Osteoblast (primary cell): ENCODE data around the gene ADGRG4. TPM values are rescaled to one million over a fixed set of nuclear protein-coding genes. Genes with fewer than 3 reads are reported as not detected.

Experiments used
- DNase-seq: peaks from one replicate; pipeline ENCODE4 v3.0.0; 2011; ENCODE audit warnings: low spot score, mixed read lengths; ENCODE audit not compliant: insufficient read length; ENCODE audit errors: missing footprints
- H2AFZ ChIP-seq: 2 replicates; pipeline ENCODE4 v1.6.0; 2011; ENCODE audit warnings: mild to moderate bottlenecking, low read length
- H3K27ac ChIP-seq: 2 replicates; pipeline ENCODE4 v1.5.1; 2011; ENCODE audit warnings: mild to moderate bottlenecking, low read depth, low read length, moderate library complexity
- H3K27me3 ChIP-seq: 2 replicates; pipeline ENCODE4 v1.6.0; 2012; ENCODE audit warnings: mild to moderate bottlenecking, control low read depth, inconsistent platforms, low read length, moderate library complexity; ENCODE audit not compliant: insufficient read depth
- H3K36me3 ChIP-seq: 2 replicates; pipeline ENCODE4 v1.5.1; 2011; ENCODE audit warnings: mild to moderate bottlenecking, low read length, control low read depth, moderate library complexity; ENCODE audit not compliant: insufficient read depth
- H3K4me1 ChIP-seq: 2 replicates; pipeline ENCODE4 v1.5.1; 2011; ENCODE audit warnings: mild to moderate bottlenecking, low read length, control low read depth, moderate library complexity; ENCODE audit not compliant: insufficient read depth
- H3K4me2 ChIP-seq: 2 replicates; pipeline ENCODE4 v1.6.0; 2011; ENCODE audit warnings: mild to moderate bottlenecking, low read length; ENCODE audit not compliant: insufficient read depth
- H3K4me3 ChIP-seq: fragments of 200-600 bp; sonication (generic); 3 replicates; pipeline ENCODE4 v1.5.1; 2012; ENCODE audit warnings: mild to moderate bottlenecking, low read length, inconsistent platforms; ENCODE audit not compliant: insufficient read depth
- H3K79me2 ChIP-seq: 2 replicates; pipeline ENCODE4 v1.6.0; 2012; ENCODE audit warnings: mild to moderate bottlenecking, low read length, control low read depth, inconsistent platforms; ENCODE audit not compliant: insufficient read depth
- H3K9me3 ChIP-seq: 2 replicates; pipeline ENCODE4 v1.5.1; 2011; ENCODE audit warnings: low read depth, low read length, control low read depth
- H4K20me1 ChIP-seq: 2 replicates; pipeline ENCODE4 v1.6.0; 2012; ENCODE audit warnings: mild to moderate bottlenecking, low read length, control low read depth; ENCODE audit not compliant: insufficient read depth
- total RNA-seq: library from RNA; depleted of rRNA; stranded (reverse); fragments of >200 nt; gene quantifications from 2 replicates; pipeline ENCODE4 v1.2.3, GENCODE V29; 2012
- TF ChIP-seq, protein P1 (sequence below): IDR thresholded peaks from 2 replicates; pipeline ENCODE4 v1.5.1; 2011; ENCODE audit warnings: mild to moderate bottlenecking, low read depth, low read length, moderate library complexity; ENCODE audit errors: extremely low read depth

ADGRG4 gene
- total RNA-seq, 1 donor: not detected

DNA sequence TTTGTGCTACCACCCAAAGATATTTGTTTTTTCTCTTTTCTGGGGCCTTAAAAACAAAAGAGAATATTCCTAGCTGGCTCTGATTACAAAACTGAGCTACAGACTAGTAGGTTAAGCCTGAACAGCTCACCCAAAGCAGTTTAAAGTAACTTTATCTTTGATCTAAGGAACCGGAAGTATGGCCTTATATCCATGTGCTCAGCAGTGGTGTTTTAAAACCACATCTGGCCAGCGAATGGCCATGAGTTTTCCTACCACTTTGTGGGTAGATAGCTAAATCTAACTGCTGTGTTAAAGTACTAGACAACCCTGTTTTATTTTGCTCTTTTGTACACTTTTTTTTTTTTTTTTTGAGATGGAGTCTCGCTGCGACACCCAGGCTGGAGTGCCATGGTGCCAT lies 24.6 kb downstream of the ADGRG4 start:
- Histone ChIP-seq H3K9me3 (no peaks in the 10 kb centered on the region), H3K4me1 (no peaks in the 10 kb centered on the region), H3K27ac (no peak overlapping the region), H3K36me3 (no peaks in the 10 kb centered on the region), H3K4me2 (no peak overlapping the region), H3K79me2 (no peaks in the 10 kb centered on the region), H3K27me3 (no peaks in the 10 kb centered on the region), H4K20me1 (no peaks in the 10 kb centered on the region), H2AFZ (no peak overlapping the region), H3K4me3 (no peak overlapping the region)
- TF ChIP-seq, protein P1, sequence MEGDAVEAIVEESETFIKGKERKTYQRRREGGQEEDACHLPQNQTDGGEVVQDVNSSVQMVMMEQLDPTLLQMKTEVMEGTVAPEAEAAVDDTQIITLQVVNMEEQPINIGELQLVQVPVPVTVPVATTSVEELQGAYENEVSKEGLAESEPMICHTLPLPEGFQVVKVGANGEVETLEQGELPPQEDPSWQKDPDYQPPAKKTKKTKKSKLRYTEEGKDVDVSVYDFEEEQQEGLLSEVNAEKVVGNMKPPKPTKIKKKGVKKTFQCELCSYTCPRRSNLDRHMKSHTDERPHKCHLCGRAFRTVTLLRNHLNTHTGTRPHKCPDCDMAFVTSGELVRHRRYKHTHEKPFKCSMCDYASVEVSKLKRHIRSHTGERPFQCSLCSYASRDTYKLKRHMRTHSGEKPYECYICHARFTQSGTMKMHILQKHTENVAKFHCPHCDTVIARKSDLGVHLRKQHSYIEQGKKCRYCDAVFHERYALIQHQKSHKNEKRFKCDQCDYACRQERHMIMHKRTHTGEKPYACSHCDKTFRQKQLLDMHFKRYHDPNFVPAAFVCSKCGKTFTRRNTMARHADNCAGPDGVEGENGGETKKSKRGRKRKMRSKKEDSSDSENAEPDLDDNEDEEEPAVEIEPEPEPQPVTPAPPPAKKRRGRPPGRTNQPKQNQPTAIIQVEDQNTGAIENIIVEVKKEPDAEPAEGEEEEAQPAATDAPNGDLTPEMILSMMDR: no peak
- no peak for DNase-seq

DNA sequence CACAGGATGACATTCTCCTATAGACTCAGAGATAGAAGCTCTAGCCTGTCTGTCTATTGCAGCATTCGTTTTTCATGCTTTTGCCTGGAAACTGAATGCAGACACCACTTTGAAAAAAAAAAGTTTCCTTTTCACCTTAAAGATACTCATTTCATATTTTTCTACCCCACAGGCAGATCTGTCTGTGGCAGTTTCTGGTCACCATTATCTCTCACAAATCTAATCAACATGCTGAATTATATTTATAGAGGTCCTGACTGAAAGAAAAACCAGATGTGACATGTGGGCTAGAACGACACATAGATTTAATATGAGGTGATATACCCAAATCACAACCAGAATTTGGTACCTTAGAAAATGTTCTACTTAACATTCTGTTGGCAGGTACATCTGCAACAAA lies 28.2 kb downstream of the ADGRG4 start:
- no peaks in the 10 kb centered on the region for H4K20me1 ChIP-seq
- no peaks in the 10 kb centered on the region for H3K79me2 ChIP-seq
- TF ChIP-seq, protein P1: no peak
- no peak overlapping the region for H3K4me3 ChIP-seq
- no peaks in the 10 kb centered on the region for H3K9me3 ChIP-seq
- H3K27me3 ChIP-seq: no peaks in the 10 kb centered on the region
- H3K4me1 ChIP-seq: no peaks in the 10 kb centered on the region
- no peak overlapping the region for H2AFZ ChIP-seq
- no peak overlapping the region for H3K27ac ChIP-seq
- H3K4me2 ChIP-seq: no peak overlapping the region
- no peaks in the 10 kb centered on the region for H3K36me3 ChIP-seq
- no peak for DNase-seq

DNA sequence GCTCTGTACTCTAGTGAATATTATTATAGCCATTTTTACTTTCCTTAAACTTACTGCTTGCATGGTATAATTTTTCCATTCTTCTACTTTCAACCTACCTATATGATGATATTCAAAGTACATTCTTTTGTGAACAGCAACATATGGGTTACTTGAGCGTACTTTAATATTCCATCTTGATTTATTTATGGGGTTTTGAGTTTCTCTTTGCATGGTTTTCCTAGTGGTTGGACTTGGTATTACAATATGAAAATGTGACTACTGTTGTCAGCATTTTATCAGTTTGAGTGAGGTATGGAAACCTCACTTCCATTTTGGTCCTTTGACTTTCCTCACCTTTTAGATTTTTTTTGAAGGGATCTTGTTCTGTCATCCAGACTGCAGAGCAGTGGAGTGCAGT lies 35.9 kb downstream of the ADGRG4 start:
- Histone ChIP-seq H3K27ac (no peak overlapping the region), H3K4me1 (no peaks in the 10 kb centered on the region), H3K27me3 (no peaks in the 10 kb centered on the region), H3K4me3 (no peak overlapping the region), H3K4me2 (no peak overlapping the region), H3K36me3 (no peaks in the 10 kb centered on the region), H4K20me1 (no peaks in the 10 kb centered on the region), H2AFZ (no peak overlapping the region), H3K9me3 (no peaks in the 10 kb centered on the region), H3K79me2 (no peaks in the 10 kb centered on the region)
- no peak for DNase-seq
- TF ChIP-seq, protein P1: peak; percentile 34

DNA sequence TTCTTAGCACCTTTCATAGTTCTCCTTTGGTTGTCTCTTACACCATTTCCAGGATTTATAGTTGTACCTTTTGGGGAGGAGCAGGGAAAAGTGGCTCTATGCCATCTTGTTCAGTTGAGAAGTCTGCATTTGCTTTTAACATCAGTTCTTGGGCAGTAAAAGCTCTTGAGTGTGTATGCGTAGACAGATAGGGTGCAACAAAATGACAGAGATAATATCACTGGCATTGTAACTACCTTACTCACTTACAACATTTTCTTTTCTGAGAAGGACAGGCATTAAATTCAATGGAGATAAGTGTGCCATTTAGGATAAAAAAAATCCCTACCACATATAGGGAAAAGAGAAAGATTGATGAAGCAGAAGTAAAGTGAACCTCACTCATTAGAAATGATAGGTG lies 38.9 kb downstream of the ADGRG4 start:
- no peak for DNase-seq
- Histone ChIP-seq H3K27ac (no peak overlapping the region), H3K36me3 (no peaks in the 10 kb centered on the region), H2AFZ (no peak overlapping the region), H3K4me3 (no peak overlapping the region), H3K4me2 (no peak overlapping the region), H4K20me1 (no peaks in the 10 kb centered on the region), H3K9me3 (no peaks in the 10 kb centered on the region), H3K4me1 (no peaks in the 10 kb centered on the region), H3K27me3 (no peaks in the 10 kb centered on the region), H3K79me2 (no peaks in the 10 kb centered on the region)
- TF ChIP-seq, protein P1: no peak
